ENCODE measurements around the gene PSMD6.

PSMD6 gene

GRCh38 chr3:64028754-64029153, 5.5 kb upstream of the PSMD6 start:
- Histone ChIP-seq H3K36me3 (ENCODE audit: control insufficient read depth, insufficient read depth, low read length) (no peaks in the 10 kb centered on the region), H3K27ac (ENCODE audit: low read length) (no peak overlapping the region), H3K27me3 (ENCODE audit: control insufficient read depth, insufficient read depth, low read length) (no peaks in the 10 kb centered on the region), H3K9me3 (ENCODE audit: control insufficient read depth, insufficient read depth, low read length) (no peaks in the 10 kb centered on the region), H3K4me3 (ENCODE audit: low read length) (no peak overlapping the region), H3K4me1 (ENCODE audit: control insufficient read depth, insufficient read depth, low read length) (no peaks in the 10 kb centered on the region)
- DNase-seq (ENCODE audit: low read depth, low spot score) = no peak
- WGBS (ENCODE audit: insufficient coverage, insufficient read length) = no CpG with 5 or more reads among the region's 3 CpGs

DNA sequence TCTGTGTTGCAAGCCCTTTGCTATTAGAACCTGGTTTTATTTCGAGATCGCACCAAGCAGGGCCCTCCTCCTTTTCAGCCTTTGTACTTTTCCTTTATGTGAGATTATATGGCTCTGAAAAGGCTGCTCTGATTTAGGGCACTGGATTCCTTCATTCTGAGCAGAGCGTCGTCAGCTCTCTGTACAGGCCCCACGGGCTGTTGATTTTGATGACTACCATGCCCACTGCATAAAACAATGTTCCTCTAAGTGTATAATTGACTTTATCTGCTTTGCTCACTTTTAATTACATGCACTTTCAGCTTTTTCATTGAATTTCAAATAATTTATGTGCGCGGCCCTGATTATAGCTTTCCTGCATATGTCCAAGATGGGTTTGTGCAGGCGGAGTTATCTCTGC, 4.4 kb upstream of the PSMD6 start:
- H3K4me3 ChIP-seq (ENCODE audit: low read length) = no peak overlapping the region
- DNase-seq (ENCODE audit: low read depth, low spot score) = no peak
- no peaks in the 10 kb centered on the region for H3K27me3 ChIP-seq (ENCODE audit: control insufficient read depth, insufficient read depth, low read length)
- H3K27ac ChIP-seq (ENCODE audit: low read length) = no peak overlapping the region
- H3K36me3 ChIP-seq (ENCODE audit: control insufficient read depth, insufficient read depth, low read length) = no peaks in the 10 kb centered on the region
- no peaks in the 10 kb centered on the region for H3K9me3 ChIP-seq (ENCODE audit: control insufficient read depth, insufficient read depth, low read length)
- WGBS (ENCODE audit: insufficient coverage, insufficient read length) = no CpG with 5 or more reads among the region's 8 CpGs
- no peaks in the 10 kb centered on the region for H3K4me1 ChIP-seq (ENCODE audit: control insufficient read depth, insufficient read depth, low read length)

- H3K27me3 ChIP-seq (ENCODE audit: control insufficient read depth, insufficient read depth, low read length) = no peaks in the 10 kb centered on the region
- no CpG with 5 or more reads among the region's 2 CpGs for WGBS (ENCODE audit: insufficient coverage, insufficient read length)
These were observed 3.1 kb upstream of the PSMD6 start for GRCh38 chr3:64026346-64026745.

GRCh38 chr3:64023861-64024223, 548 bp upstream of the PSMD6 start:
- H3K9me3 ChIP-seq (ENCODE audit: control insufficient read depth, insufficient read depth, low read length) = no peaks in the 10 kb centered on the region
- H3K4me3 ChIP-seq (ENCODE audit: low read length) = no peak overlapping the region
- H3K27ac ChIP-seq (ENCODE audit: low read length) = no peak overlapping the region
- H3K36me3 ChIP-seq (ENCODE audit: control insufficient read depth, insufficient read depth, low read length) = no peaks in the 10 kb centered on the region; the same call in 1 of the 2 replicates
- WGBS (ENCODE audit: insufficient coverage, insufficient read length) = no CpG with 5 or more reads among the region's 5 CpGs
- DNase-seq (ENCODE audit: low read depth, low spot score) = no peak
- H3K4me1 ChIP-seq (ENCODE audit: control insufficient read depth, insufficient read depth, low read length) = no peaks in the 10 kb centered on the region
- no peaks in the 10 kb centered on the region for H3K27me3 ChIP-seq (ENCODE audit: control insufficient read depth, insufficient read depth, low read length)

More at GRCh38 chr3:64026346-64026745, 3.1 kb upstream of the PSMD6 start:
- H3K9me3 ChIP-seq (ENCODE audit: control insufficient read depth, insufficient read depth, low read length) = no peaks in the 10 kb centered on the region
- no peak overlapping the region for H3K27ac ChIP-seq (ENCODE audit: low read length)
- no peak for DNase-seq (ENCODE audit: low read depth, low spot score)
- H3K4me3 ChIP-seq (ENCODE audit: low read length) = no peak overlapping the region
- H3K4me1 ChIP-seq (ENCODE audit: control insufficient read depth, insufficient read depth, low read length) = no peaks in the 10 kb centered on the region
- no peaks in the 10 kb centered on the region for H3K36me3 ChIP-seq (ENCODE audit: control insufficient read depth, insufficient read depth, low read length)

GRCh38 chr3:64022451-64023186, 675 bp downstream of the PSMD6 start:
- Histone ChIP-seq H3K9me3 (ENCODE audit: control insufficient read depth, insufficient read depth, low read length) (no peaks in the 10 kb centered on the region), H3K27me3 (ENCODE audit: control insufficient read depth, insufficient read depth, low read length) (no peaks in the 10 kb centered on the region), H3K36me3 (ENCODE audit: control insufficient read depth, insufficient read depth, low read length) (no peaks in the 10 kb centered on the region; the same call in 1 of the 2 replicates), H3K4me3 (ENCODE audit: low read length) (peak overlapping the region; percentile 99), H3K4me1 (ENCODE audit: control insufficient read depth, insufficient read depth, low read length) (no peaks in the 10 kb centered on the region), H3K27ac (ENCODE audit: low read length) (no peak overlapping the region)
- WGBS (ENCODE audit: insufficient coverage, insufficient read length) = no CpG with 5 or more reads among the region's 24 CpGs
- no peak for DNase-seq (ENCODE audit: low read depth, low spot score)

DNA sequence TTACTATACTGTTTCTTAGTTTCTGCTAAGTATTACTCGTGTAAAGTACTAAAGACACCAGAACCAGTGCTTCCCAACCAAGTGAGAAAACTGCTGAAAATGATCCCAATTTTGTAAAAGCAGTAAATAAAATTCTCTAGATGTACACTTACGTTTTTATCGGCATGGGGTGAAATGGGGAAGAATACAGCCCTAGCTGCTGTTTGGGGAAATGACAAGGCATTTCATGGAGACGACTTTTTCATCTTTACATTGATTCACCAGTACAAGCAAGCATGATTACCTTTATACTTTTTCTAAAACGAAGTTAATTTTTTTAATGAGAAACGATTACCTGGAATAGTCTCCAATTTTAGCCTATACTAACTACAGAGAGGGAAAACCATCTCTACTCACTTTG, 1.4 kb downstream of the PSMD6 start:
- WGBS (ENCODE audit: insufficient coverage, insufficient read length) = no CpG with 5 or more reads among the region's 6 CpGs
- Histone ChIP-seq H3K9me3 (ENCODE audit: control insufficient read depth, insufficient read depth, low read length) (no peaks in the 10 kb centered on the region), H3K36me3 (ENCODE audit: control insufficient read depth, insufficient read depth, low read length) (no peaks in the 10 kb centered on the region; the same call in 1 of the 2 replicates), H3K27me3 (ENCODE audit: control insufficient read depth, insufficient read depth, low read length) (no peaks in the 10 kb centered on the region), H3K4me3 (ENCODE audit: low read length) (no peak overlapping the region), H3K27ac (ENCODE audit: low read length) (no peak overlapping the region), H3K4me1 (ENCODE audit: control insufficient read depth, insufficient read depth, low read length) (no peaks in the 10 kb centered on the region)
- no peak for DNase-seq (ENCODE audit: low read depth, low spot score)

DNA sequence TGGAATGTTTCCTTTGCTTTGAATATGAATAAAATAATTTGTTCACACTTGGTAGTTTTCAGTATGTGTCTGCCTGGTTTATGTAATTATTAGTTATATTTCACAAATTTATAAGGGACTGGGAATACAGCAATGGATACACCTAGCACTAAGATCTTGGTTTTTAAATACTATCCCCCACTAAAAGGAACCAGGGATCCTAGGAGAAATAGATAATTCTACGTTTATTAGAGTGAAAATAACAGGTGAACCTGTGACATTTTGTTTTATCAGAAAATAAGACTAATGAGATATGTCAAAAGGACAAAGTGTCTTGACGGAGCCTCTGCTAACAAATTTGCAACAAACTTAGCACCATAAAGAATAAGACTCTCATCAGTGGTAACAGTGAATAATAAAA, 3.4 kb downstream of the PSMD6 start:
- no peak overlapping the region for H3K4me3 ChIP-seq (ENCODE audit: low read length)
- H3K4me1 ChIP-seq (ENCODE audit: control insufficient read depth, insufficient read depth, low read length) = no peaks in the 10 kb centered on the region
- no peaks in the 10 kb centered on the region for H3K9me3 ChIP-seq (ENCODE audit: control insufficient read depth, insufficient read depth, low read length)
- H3K27me3 ChIP-seq (ENCODE audit: control insufficient read depth, insufficient read depth, low read length) = no peaks in the 10 kb centered on the region
- no CpG with 5 or more reads among the region's 2 CpGs for WGBS (ENCODE audit: insufficient coverage, insufficient read length)
- H3K36me3 ChIP-seq (ENCODE audit: control insufficient read depth, insufficient read depth, low read length) = no peaks in the 10 kb centered on the region; the same call in 1 of the 2 replicates
- DNase-seq (ENCODE audit: low read depth, low spot score) = no peak
- H3K27ac ChIP-seq (ENCODE audit: low read length) = no peak overlapping the region

DNA sequence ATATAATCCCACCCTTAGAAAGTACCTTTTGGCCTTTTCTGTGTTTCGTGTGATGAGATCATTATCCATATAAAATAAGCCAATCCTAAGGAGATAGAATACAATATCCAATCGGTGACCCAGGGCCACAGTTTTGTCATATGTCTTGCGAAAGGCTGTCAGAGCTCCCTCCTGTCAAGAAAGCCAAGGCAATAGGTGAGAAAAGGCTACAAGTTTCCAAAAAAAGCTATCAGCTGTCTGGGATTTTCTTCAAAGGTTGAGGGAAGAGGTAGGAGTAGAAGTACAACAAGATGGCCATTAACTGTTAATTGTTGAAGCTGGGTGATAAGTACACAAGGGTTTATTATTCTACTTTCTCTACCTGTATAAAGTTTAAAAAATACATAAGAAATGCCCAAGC, 4.0 kb downstream of the PSMD6 start:
- H3K27ac ChIP-seq (ENCODE audit: low read length) = no peak overlapping the region
- no peak for DNase-seq (ENCODE audit: low read depth, low spot score)
- no peaks in the 10 kb centered on the region for H3K9me3 ChIP-seq (ENCODE audit: control insufficient read depth, insufficient read depth, low read length)
- no peaks in the 10 kb centered on the region for H3K27me3 ChIP-seq (ENCODE audit: control insufficient read depth, insufficient read depth, low read length)
- H3K4me1 ChIP-seq (ENCODE audit: control insufficient read depth, insufficient read depth, low read length) = no peaks in the 10 kb centered on the region
- H3K36me3 ChIP-seq (ENCODE audit: control insufficient read depth, insufficient read depth, low read length) = no peaks in the 10 kb centered on the region; the same call in 1 of the 2 replicates
- no peak overlapping the region for H3K4me3 ChIP-seq (ENCODE audit: low read length)
- WGBS (ENCODE audit: insufficient coverage, insufficient read length) = no CpG with 5 or more reads among the region's 3 CpGs

- Histone ChIP-seq H3K27me3 (ENCODE audit: control insufficient read depth, insufficient read depth, low read length) (no peaks in the 10 kb centered on the region), H3K4me3 (ENCODE audit: low read length) (no peak overlapping the region), H3K4me1 (ENCODE audit: control insufficient read depth, insufficient read depth, low read length) (no peaks in the 10 kb centered on the region), H3K36me3 (ENCODE audit: control insufficient read depth, insufficient read depth, low read length) (no peaks in the 10 kb centered on the region; the same call in 1 of the 2 replicates), H3K27ac (ENCODE audit: low read length) (no peak overlapping the region), H3K9me3 (ENCODE audit: control insufficient read depth, insufficient read depth, low read length) (no peaks in the 10 kb centered on the region)
- no peak for DNase-seq (ENCODE audit: low read depth, low spot score)
- no CpG with 5 or more reads among the region's 3 CpGs for WGBS (ENCODE audit: insufficient coverage, insufficient read length)
These were observed 6.2 kb downstream of the PSMD6 start for GRCh38 chr3:64016941-64017620.

GRCh38 chr3:64011685-64012084, 11.6 kb downstream of the PSMD6 start:
- no peaks in the 10 kb centered on the region for H3K9me3 ChIP-seq (ENCODE audit: control insufficient read depth, insufficient read depth, low read length)
- WGBS (ENCODE audit: insufficient coverage, insufficient read length) = no CpG with 5 or more reads among the region's 5 CpGs
- H3K36me3 ChIP-seq (ENCODE audit: control insufficient read depth, insufficient read depth, low read length) = peaks cover 13% of the 10 kb centered on the region; the same call in 1 of the 2 replicates
- no peak overlapping the region for H3K4me3 ChIP-seq (ENCODE audit: low read length)
- no peak overlapping the region for H3K27ac ChIP-seq (ENCODE audit: low read length)
- no peaks in the 10 kb centered on the region for H3K4me1 ChIP-seq (ENCODE audit: control insufficient read depth, insufficient read depth, low read length)
- H3K27me3 ChIP-seq (ENCODE audit: control insufficient read depth, insufficient read depth, low read length) = no peaks in the 10 kb centered on the region
- no peak for DNase-seq (ENCODE audit: low read depth, low spot score)
